Stimulated activated CD8-positive, alpha-beta memory T cell treated with anti-CD3 and anti-CD28 coated beads, Interleukin-15, amount 100 ng/mL, for 4 hours (primary cell): ENCODE results near the gene NBPF19.
"Not testable (repeated sequence)": the region's sequence is repeated elsewhere in the genome, so short reads cannot be mapped to it uniquely, and the experiment has no call there.

Experiments
- DNase-seq, 2 donors: peaks; one replicate each; pipeline ENCODE4 v3.0.0-alpha.2; 2020; ENCODE audit warnings: low read depth in 2 of 2

Gene NBPF19, protein sequence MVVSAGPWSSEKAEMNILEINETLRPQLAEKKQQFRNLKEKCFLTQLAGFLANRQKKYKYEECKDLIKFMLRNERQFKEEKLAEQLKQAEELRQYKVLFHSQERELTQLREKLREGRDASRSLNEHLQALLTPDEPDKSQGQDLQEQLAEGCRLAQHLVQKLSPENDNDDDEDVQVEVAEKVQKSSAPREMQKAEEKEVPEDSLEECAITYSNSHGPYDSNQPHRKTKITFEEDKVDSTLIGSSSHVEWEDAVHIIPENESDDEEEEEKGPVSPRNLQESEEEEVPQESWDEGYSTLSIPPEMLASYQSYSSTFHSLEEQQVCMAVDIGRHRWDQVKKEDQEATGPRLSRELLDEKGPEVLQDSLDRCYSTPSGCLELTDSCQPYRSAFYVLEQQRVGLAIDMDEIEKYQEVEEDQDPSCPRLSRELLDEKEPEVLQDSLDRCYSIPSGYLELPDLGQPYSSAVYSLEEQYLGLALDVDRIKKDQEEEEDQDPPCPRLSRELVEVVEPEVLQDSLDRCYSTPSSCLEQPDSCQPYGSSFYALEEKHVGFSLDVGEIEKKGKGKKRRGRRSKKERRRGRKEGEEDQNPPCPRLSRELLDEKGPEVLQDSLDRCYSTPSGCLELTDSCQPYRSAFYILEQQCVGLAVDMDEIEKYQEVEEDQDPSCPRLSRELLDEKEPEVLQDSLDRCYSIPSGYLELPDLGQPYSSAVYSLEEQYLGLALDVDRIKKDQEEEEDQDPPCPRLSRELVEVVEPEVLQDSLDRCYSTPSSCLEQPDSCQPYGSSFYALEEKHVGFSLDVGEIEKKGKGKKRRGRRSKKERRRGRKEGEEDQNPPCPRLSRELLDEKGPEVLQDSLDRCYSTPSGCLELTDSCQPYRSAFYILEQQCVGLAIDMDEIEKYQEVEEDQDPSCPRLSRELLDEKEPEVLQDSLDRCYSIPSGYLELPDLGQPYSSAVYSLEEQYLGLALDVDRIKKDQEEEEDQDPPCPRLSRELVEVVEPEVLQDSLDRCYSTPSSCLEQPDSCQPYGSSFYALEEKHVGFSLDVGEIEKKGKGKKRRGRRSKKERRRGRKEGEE (N-terminal part only)

DNA sequence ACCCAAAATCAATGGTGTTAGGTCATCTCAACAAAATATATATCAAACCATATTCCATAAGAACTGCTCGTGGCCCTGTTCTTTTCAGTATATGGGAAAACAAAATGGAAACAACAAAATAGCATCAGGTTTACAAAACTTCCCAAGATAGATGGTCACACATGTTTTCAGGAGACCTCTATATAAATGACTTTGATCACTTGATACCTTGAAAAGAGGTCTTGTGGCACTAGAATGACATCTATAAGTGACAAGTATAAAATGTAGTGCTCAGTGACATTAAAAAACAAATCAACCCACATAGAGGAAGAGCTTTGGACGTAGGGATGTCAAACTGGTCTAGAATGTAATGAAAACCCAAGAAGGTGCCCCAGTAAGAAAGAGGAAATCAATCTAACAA is at the start of gene NBPF19:
Gene NBPF19, plus strand, starts transcription at position 301 of the 400 bp plus-strand sequence. CDS start 888 bp downstream, outside the sequence.
- DNase-seq = not testable (repeated sequence)

DNA sequence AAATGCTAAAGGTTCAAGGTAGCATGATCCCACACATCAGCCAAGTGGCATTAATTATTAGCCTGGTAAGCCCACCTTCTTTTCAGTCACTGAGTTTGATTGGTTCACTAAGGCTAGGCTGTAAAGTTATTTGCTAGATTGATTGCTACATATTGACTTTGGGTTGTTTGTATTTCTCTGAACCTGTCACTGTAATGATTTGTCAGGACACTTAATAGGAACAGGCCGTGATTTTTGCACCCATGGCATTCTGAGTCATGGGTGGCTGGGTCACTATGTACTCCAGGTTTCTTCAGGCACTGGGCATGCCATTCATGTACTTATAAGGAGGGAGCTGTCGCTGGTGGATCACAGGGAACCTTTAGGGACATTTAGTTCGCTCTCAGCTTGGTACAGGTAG is 46.5 kb upstream of the NBPF19 start:
- DNase-seq = not testable (repeated sequence)

DNA sequence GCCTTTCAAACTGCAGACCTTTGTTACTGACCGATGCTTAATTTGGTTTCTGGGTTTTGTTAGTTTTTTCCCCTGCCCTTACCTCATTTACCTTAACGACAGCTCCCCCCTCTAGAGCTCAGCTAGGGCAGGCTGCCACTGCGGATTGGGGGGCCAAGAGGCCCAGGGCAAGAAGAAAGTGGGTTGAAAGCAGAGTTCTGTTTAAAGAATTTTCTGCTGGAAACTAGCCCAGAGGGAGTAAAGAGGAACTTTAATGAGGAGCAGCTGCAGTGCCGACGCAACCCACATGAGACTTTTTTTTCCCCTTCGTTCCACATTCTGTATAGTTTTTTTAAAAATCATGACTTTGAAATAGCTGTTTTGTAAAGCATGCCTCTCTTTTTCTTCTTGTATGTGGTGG is 29.4 kb upstream of the NBPF19 start:
- not testable (repeated sequence) for DNase-seq

DNA sequence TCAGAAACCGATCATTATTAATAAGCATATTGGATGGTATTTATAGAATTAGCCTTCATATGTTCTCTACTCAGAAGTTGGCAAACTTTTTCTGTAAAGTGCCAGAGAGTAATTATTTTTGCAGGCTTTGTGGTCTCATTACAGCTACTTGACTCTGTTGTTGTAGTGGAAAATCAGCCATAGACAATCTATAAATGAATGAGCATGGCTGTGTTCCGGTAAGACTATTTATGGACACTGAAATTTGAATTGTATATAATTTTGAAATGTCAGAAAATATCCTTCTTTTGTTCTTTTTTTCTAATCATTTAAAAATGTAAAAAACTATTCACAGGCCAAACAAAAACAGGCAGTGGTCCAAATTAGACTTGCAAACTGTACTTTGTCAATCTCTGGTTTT is 22.6 kb upstream of the NBPF19 start:
- DNase-seq = not testable (repeated sequence)

DNA sequence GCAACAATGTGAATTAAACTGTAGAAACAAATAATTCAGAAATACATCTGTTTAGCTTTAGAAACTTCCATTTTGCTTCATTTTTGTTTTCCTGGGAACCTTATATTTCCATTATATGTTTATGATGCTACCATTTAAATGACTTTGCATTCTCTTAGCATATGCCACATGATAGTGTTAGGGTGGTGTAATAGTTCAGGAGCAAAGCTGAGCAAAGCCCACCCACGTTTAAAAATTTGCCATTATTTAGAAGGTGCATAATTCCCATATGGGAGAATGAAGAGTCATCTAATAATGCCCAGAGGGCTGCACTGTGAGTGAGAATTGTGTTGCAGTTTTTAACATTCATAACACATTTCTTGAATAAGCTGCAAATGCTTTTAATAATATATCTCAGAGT is 22.2 kb upstream of the NBPF19 start:
- DNase-seq = not testable (repeated sequence)

DNA sequence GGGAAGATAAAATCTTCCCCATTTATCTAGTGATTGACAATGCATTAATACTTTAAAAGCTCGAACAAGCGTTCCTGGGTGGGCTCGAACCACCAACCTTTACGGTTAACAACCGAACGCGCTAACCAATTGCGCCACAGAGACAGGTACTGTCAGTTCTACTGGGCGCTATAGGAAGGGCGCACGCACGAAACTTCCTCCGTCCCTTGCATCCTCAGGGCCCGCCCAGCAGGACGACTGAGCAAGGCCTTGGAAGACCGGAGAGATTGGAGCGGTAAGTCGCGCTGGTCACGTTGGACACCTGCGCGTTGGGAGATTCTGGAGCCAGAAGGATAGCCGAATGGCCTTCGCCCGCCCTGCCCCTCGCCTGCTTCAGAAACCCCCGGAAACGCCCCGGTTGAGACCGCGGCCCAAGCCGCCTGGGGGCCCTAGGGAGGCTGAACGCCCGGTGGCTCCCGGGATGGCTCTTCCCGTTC is 83.5 kb downstream of the NBPF19 start:
- peak in 1 of 2 donors; percentile 14 for DNase-seq

DNA sequence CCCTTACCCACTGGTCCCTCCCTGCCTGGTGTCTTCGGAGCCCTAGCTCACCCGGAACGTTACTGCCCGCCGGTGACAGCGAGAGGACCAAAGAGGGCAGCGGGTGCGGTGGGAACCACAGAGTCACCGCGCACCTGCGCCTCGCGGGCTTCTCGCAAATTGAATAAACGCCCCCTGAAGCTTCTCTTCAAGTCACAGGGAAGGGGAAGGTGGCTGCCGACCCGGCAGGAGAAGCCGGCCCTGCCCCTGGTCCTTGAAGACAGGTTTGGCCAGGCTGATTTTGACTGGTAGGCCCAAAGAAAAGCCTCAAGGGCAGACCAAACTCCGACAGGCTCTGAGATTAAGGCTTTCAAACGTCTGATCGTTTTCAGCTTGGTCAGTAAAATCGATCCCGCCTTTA is 87.0 kb downstream of the NBPF19 start:
- DNase-seq = not testable (repeated sequence)

DNA sequence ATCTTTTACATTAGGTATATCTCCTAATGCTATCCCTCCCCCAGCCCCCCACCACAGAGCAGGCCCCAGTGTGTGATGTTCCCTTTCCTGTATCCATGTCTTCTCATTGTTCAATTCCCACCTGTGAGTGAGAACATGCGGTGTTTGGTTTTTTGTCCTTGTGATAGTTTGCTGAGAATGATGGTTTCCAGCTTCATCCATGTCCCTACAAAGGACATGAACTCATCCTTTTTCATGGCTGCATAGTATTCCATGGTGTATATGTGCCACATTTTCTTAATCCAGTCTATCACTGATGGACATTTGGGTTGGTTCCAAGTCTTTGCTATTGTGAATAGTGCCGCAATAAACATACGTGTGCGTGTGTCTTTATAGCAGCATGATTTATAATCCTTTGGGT is 90.6 kb downstream of the NBPF19 start:
- DNase-seq = not testable (repeated sequence)

DNA sequence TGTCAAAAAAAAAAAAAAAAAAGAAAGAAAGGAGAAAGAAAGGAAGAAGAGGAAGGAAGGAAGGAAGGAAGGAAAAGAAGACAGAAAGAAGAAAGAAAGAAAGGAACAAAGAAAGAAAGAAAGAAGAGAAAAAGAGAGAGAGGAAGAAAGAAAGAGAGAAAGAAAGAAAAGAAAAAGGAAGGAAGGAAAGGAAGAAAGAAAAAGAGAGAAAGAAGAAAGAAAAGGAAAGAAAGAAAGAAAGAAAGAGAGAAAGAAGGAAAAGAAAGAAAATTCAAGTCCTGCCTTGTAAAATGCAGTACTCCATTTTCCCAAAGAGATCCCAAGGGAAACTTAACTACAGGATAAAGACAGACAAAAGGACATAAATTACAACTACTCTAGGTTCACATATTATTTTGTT is 97.9 kb downstream of the NBPF19 start:
- not testable (repeated sequence) for DNase-seq

DNA sequence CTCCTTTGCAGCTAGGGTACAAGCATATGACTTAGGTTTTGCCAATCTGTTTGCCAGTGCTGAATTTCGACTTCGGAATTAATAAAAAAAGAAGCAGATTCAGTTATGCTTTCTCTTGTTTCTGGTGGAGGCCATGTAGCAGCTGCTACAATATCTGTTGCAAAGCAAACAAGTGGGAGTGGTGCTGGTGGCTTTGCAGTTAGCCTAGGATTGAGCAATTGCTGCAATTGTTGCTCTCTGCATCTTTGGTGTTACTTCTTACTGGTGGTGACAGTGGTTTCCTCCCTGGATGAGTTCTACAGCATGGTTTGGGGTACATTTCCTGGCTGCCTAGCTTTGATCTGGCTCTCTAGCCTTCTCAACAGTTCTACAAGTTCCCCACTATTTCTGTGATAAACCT is 110.7 kb downstream of the NBPF19 start:
- DNase-seq = not testable (repeated sequence)
